DMS114 treated with DMSO at 0.1 percent for 48 hours (cell line): Measurements from ENCODE around the gene ARHGEF6.
A peak's percentile ranks its signal among the peaks of the same experiment; 100 is the strongest.

Experiments used
- DNase-seq: peaks from one replicate; lab custom pipeline; 2025; ENCODE audit not compliant: unreplicated experiment; lab: John Stamatoyannopoulos, UW

The ARHGEF6 gene

DNA sequence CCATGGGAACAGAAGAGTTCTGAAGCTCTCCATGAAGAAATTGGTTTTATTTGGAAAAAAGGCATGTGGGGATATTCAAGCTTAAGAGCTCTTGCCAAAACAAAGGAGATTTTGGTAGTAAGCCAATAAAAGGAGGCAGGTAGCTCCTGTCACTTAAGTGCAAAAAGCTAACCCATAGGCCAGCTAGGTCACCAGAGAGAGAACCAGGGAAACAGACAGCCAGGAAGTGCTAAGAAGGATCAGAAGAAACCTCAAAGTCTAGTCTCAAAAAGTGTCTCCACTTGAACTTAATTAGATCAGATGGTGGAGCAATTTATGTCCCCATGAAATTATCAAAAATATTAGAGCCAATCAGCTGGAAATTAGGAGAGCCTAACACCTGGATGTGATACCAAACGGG, 83.6 kb downstream of the ARHGEF6 start:
- DNase-seq: no peak

DNA sequence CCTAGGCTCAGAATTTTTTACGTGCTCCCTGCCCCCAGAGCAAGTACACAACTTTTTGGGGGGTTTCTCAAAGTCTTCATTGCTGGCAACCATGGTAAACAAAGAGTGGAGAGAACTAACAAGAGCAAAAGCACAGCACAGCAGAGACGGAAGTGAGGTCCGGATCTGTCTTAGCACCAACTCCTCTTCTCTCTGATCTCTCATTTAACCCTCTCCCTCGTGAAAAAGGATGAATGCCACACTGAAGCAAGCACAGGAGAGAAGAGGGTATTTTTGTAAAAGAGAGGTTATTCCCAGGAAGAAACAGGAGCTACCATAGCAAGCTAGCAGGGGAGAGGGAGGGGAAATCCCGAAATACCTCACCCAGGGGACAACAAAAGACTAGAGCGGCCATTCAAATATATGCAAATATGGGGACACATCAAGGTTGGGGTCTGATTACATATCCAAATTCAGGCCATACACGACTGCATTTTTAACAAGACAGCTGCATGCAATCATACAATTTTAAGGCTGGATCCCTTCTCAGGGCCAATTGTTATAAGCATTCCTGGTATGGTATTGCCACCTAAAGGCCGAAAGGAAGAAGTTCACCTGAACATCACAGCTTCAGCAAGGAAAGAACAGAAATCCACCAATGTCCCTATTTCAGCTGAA, 86.2 kb downstream of the ARHGEF6 start:
- peak; percentile 4 for DNase-seq

DNA sequence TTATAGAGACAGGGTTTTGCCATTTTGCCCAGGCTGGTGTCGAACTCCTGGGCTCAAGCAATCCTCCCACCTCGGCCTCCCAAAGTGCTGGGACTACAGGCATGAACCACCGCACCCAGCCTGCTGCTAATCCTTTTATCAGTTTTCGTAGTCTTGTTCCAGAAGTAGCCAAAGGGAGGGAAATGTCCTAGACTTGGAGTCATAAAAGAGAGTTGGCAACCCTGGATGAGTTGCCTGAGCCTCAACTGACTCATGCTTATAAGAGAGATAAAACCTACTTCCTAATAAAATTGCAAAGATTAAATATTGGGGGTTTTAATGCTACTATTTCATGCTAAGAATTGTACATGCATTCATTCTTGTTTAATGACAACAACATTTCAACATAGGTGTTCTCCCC, 88.5 kb downstream of the ARHGEF6 start:
- DNase-seq: no peak

GRCh38 chrX:136691028-136691809, 89.5 kb downstream of the ARHGEF6 start:
- no peak for DNase-seq

DNA sequence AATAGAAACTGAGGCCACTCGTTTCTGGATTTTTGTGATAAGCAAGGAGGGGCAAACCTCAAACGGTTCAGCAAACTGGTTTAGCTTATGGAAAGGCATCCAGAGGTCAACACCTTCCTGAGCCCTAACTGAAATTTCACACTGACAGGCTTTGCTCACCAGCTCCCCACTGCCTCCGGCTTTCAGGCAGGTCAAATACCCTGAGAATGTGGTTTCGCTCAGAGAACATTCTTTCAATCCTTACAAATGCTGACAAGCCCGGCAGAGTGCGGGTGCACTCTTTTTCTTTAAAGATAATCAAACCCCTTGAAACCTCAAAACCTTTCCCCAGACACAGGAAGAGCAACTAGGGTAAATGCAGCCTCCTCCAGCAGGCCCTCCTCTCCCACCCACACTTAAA, 91.3 kb downstream of the ARHGEF6 start:
- no peak for DNase-seq

GRCh38 chrX:136687457-136687856, 93.3 kb downstream of the ARHGEF6 start:
- no peak for DNase-seq

DNA sequence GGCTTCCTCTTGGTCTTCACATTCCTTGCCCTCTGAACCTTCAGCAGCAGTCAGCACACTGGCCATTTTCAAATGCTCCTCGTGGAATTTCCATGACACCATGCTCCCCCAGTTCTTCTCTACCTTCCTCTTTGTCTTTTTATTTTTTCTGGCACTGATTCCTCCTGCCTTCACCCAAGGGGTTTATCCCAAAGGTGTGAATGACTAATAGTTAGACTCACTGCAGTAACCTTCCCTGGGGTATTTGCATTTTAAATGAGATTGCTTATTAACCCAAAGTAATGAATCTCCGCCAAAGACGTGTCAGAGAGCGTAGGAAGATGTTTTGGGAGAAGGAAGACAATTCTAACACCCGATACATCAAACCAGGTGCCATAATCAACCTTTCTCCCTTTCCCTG, 96.6 kb downstream of the ARHGEF6 start:
- no peak for DNase-seq

DNA sequence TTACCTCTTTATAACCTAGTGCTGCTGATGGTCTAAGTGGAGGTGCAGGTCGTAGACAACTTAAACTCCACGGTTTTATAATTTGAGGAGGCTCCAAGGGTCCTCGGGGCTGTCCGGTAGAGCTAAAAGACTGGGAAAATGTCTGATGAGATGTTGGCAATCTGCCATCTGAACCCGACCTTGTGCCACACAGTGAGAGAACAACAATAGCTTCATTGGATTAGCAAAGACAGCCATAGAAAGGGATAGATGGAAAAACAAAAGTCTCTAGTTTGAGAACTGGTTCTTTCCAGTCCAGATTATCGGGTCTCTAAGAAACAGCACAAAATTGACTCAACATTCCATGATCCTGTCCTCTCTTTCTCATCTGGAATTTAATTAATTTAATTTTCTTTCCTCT, 101.2 kb downstream of the ARHGEF6 start:
- no peak for DNase-seq

- DNase-seq: no peak
Observed at GRCh38 chrX:136674270-136674985, 106.3 kb downstream of the ARHGEF6 start.

GRCh38 chrX:136671006-136671610, 109.6 kb downstream of the ARHGEF6 start:
- no peak for DNase-seq

GRCh38 chrX:136667446-136668168, 113.1 kb downstream of the ARHGEF6 start:
- DNase-seq: no peak

DNA sequence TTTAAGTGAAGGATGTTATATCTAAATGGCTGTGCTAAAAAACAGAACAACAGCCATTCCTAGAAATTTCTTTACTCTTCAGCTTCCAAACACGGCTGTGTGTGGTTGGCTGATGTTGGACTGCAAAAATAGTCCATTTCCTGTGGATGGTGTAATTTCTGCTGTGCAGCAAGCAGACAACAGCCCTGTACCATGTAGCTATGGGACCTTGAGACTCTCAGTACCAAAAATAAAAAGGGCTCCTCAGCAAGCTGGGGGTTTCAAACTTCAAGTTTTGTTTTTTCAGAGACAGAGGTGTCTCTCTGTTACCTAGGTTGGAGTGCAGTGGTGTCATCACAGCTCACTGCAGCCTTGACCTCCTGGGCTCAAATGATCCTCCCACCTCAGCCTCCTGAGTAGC, 114.6 kb downstream of the ARHGEF6 start:
- DNase-seq: no peak

- no peak for DNase-seq
Observed at GRCh38 chrX:136665258-136665900, 115.4 kb downstream of the ARHGEF6 start.

DNA sequence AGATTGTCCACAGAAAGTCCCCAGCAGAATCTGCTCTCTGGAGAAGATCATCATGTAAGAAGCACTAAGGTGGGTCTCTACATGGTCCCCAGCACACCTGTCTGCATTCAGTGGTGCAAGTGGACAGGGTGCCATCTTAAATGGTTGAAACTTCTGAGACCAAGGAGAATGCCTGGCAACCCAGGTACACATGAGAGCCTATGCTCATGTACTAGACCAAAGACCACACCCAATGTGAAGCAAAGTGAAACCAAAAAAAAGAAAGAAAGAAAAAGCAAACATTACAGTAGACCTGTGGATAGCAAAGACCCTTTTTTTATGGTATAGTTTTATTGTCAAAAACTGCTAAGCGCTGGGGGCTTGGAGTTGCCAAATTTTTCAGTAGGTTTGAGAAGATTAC, 117.8 kb downstream of the ARHGEF6 start:
- no peak for DNase-seq

DNA sequence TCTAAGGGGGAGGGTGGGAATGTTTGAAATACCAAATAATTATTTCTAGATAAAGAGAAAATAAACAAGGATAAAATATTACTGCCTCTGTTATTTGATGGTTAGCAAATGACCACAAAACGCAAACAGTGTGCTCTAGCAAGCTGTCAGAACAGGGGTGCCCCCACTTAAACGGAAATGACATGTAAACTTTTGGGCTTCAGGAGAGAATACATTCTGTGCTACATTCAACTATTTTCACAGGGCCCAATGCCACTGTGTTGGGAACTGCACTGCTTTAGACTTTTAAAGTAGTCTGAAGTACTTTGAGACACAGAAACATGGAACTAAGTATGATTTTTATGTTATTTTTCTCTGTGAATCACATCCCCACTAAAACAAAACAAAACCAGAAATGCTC, 118.6 kb downstream of the ARHGEF6 start:
- DNase-seq: no peak

GRCh38 chrX:136660896-136661295, 119.8 kb downstream of the ARHGEF6 start:
- no peak for DNase-seq

GRCh38 chrX:136659174-136659573, 121.6 kb downstream of the ARHGEF6 start:
- no peak for DNase-seq

GRCh38 chrX:136658151-136658550, 122.6 kb downstream of the ARHGEF6 start:
- DNase-seq: no peak

DNA sequence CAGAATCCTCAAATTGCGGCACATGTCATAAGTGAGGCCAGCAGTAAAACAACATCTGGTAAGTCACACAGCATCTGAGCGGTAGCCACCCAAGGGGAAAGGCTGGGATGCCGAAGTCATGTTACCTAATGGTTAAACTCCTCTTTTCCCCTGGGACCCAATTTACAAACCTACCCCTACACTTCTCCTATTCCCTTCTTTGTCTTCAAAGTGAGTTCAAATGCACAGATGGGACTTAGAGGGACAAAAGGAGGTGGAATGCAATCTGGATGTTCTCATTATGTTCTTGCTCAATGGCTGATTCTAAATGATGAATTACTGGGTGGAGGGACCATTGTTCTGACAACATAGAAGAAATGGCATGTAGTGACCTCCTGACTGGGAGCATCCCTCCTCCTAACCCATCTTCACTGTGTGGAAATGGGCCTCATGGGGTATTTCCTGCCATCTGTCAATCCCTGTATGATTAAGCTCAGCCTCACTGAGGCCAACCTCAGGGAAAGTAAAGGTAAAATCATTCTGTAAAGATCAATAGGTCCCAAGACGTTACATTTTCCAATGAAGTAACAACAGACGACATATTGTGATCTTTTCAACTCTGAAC, 124.3 kb downstream of the ARHGEF6 start:
- no peak for DNase-seq
